HEK293 (cell line): ENCODE data around the gene CTBP2.

Source experiments
- CTCF ChIA-PET: fragments of 350-600 bp; formaldehyde crosslinking; extraction: SDS; loops from one replicate; lab custom pipeline; 2021; ENCODE audit warnings: antibody characterized with exemption; lab: Yijun Ruan, JAX
- POLR2A ChIA-PET: fragments of 300-600 bp; formaldehyde crosslinking; extraction: SDS; loops from one replicate; lab custom pipeline; 2020; ENCODE audit warnings: antibody characterized with exemption, inconsistent platforms; lab: Yijun Ruan, JAX
- H3K27ac ChIP-seq: fragments of 200-500 bp; sonication (Bioruptor generic); 2 replicates; pipeline ENCODE4 v1.5.1; 2014; ENCODE audit warnings: low read depth, low read length, control low read depth, inconsistent platforms; ENCODE audit errors: extremely low read depth
- H3K36me3 ChIP-seq, 2 experiments: fragments of 200-500 bp in 1 of 2; sonication (Bioruptor generic) in 1 of 2; 1 replicate in 1 of 2; 2 replicates in 1 of 2; pipeline ENCODE4 v1.5.1; 2014 to 2017; ENCODE audit warnings: inconsistent platforms in 2 of 2, low read length in 2 of 2; ENCODE audit not compliant: control insufficient read depth in 2 of 2, insufficient read depth in 1 of 2
- H3K4me1 ChIP-seq: fragments of 200-500 bp; sonication (Bioruptor generic); 2 replicates; pipeline ENCODE4 v1.5.1; 2014; ENCODE audit warnings: mild to moderate bottlenecking, low read length, inconsistent platforms; ENCODE audit not compliant: control insufficient read depth, insufficient read depth
- H3K4me3 ChIP-seq: 2 replicates; pipeline ENCODE4 v1.5.1; 2011; ENCODE audit warnings: low read depth, mild to moderate bottlenecking, control low read depth, low read length, moderate library complexity
- H3K9me3 ChIP-seq: fragments of 200-500 bp; sonication (Bioruptor generic); 2 replicates; pipeline ENCODE4 v1.5.1; 2014; ENCODE audit warnings: low read depth, low read length, inconsistent platforms; ENCODE audit not compliant: control insufficient read depth, insufficient read depth
- ELK4 ChIP-seq: IDR thresholded peaks from 2 replicates; pipeline ENCODE4 v1.6.1; 2011; ENCODE audit warnings: mild to moderate bottlenecking, low read depth, low read length, borderline replicate concordance
- KLF9 ChIP-seq: fragments of 450-650 bp; formaldehyde crosslinking; IDR thresholded peaks from 2 replicates; pipeline ENCODE4 v1.5.1; 2016; ENCODE audit warnings: missing biosample characterization, missing genetic modification characterization, low read depth
- OSR2 ChIP-seq: fragments of 450-650 bp; formaldehyde crosslinking; IDR thresholded peaks from 2 replicates; pipeline ENCODE4 v1.5.1; 2016; ENCODE audit warnings: missing biosample characterization, missing genetic modification characterization
- PRDM1 ChIP-seq: fragments of 450-650 bp; formaldehyde crosslinking; IDR thresholded peaks from 2 replicates; pipeline ENCODE4; 2016; ENCODE audit warnings: missing biosample characterization, missing genetic modification characterization
- WT1 ChIP-seq: fragments of 450-650 bp; formaldehyde crosslinking; IDR thresholded peaks from 2 replicates; pipeline ENCODE4 v1.5.1; 2016; ENCODE audit warnings: missing biosample characterization, missing genetic modification characterization
- ZBTB49 ChIP-seq: fragments of 450-650 bp; formaldehyde crosslinking; IDR thresholded peaks from 2 replicates; pipeline ENCODE4 v1.5.1; 2016; ENCODE audit warnings: missing biosample characterization, missing genetic modification characterization, low read depth
- ZFP3 ChIP-seq: fragments of 450-650 bp; formaldehyde crosslinking; IDR thresholded peaks from 2 replicates; pipeline ENCODE4 v1.5.1; 2016; ENCODE audit warnings: low read depth, missing biosample characterization, missing genetic modification characterization
- ZNF221 ChIP-seq: fragments of 450-650 bp; formaldehyde crosslinking; IDR thresholded peaks from 2 replicates; pipeline ENCODE4 v1.5.1; 2017; ENCODE audit warnings: missing biosample characterization, missing genetic modification characterization, borderline replicate concordance
- ZNF223 ChIP-seq: fragments of 450-650 bp; formaldehyde crosslinking; IDR thresholded peaks from 2 replicates; pipeline ENCODE4 v1.5.1; 2016; ENCODE audit warnings: missing biosample characterization, missing genetic modification characterization
- ZNF24 ChIP-seq: fragments of 450-650 bp; formaldehyde crosslinking; IDR thresholded peaks from 2 replicates; pipeline ENCODE4 v1.5.1; 2016; ENCODE audit warnings: missing biosample characterization, missing genetic modification characterization
- ZNF274 ChIP-seq, 2 experiments: fragments of 200-500 bp in 1 of 2; fragments of 450-650 bp in 1 of 2; sonication (Bioruptor generic) in 1 of 2; formaldehyde crosslinking in 1 of 2; IDR thresholded peaks; 2 replicates each; pipeline versions ENCODE4 v1.5.1 to v1.6.1; 2014 to 2016; ENCODE audit warnings: borderline replicate concordance in 1 of 2, inconsistent platforms in 1 of 2, low read length in 1 of 2, missing biosample characterization in 1 of 2, missing genetic modification characterization in 1 of 2
- ZNF280C ChIP-seq: fragments of 450-650 bp; formaldehyde crosslinking; IDR thresholded peaks from 2 replicates; pipeline ENCODE4 v1.5.1; 2016; ENCODE audit warnings: missing biosample characterization, missing genetic modification characterization
- ZNF354C ChIP-seq: fragments of 450-650 bp; formaldehyde crosslinking; IDR thresholded peaks from 2 replicates; pipeline ENCODE4 v1.5.1; 2016; ENCODE audit warnings: missing biosample characterization, missing genetic modification characterization, low read depth, borderline replicate concordance
- ZNF366 ChIP-seq: fragments of 450-650 bp; formaldehyde crosslinking; conservative IDR thresholded peaks from 2 replicates; pipeline ENCODE4 v1.5.1; 2016; ENCODE audit warnings: missing biosample characterization, missing genetic modification characterization
- ZNF416 ChIP-seq: fragments of 450-650 bp; formaldehyde crosslinking; IDR thresholded peaks from 2 replicates; pipeline ENCODE4 v1.5.1; 2016; ENCODE audit warnings: missing biosample characterization, missing genetic modification characterization
- ZNF449 ChIP-seq: fragments of 450-650 bp; formaldehyde crosslinking; IDR thresholded peaks from 2 replicates; pipeline ENCODE4 v1.5.1; 2017; ENCODE audit warnings: missing biosample characterization, mild to moderate bottlenecking, missing genetic modification characterization, moderate library complexity
- ZNF621 ChIP-seq: fragments of 450-650 bp; formaldehyde crosslinking; IDR thresholded peaks from 2 replicates; pipeline ENCODE4 v1.5.1; 2017; ENCODE audit warnings: missing biosample characterization, missing genetic modification characterization
- ZNF623 ChIP-seq: fragments of 450-650 bp; formaldehyde crosslinking; IDR thresholded peaks from 2 replicates; pipeline ENCODE4 v1.5.1; 2016; ENCODE audit warnings: missing biosample characterization, missing genetic modification characterization
- ZNF692 ChIP-seq: fragments of 450-650 bp; formaldehyde crosslinking; IDR thresholded peaks from 2 replicates; pipeline ENCODE4 v1.5.1; 2016; ENCODE audit warnings: missing biosample characterization, missing genetic modification characterization
- ZNF76 ChIP-seq: fragments of 450-650 bp; formaldehyde crosslinking; IDR thresholded peaks from 2 replicates; pipeline ENCODE4; 2016; ENCODE audit warnings: low read depth, missing biosample characterization, missing genetic modification characterization, borderline replicate concordance
- ZSCAN18 ChIP-seq: fragments of 450-650 bp; formaldehyde crosslinking; IDR thresholded peaks from 2 replicates; pipeline ENCODE4 v1.5.1; 2016; ENCODE audit warnings: missing biosample characterization, missing genetic modification characterization
- ZSCAN4 ChIP-seq: fragments of 450-650 bp; formaldehyde crosslinking; IDR thresholded peaks from 2 replicates; pipeline ENCODE4 v1.5.1; 2017; ENCODE audit warnings: missing biosample characterization, missing genetic modification characterization

The CTBP2 gene

GRCh38 chr10:125130916-125131315 is 29.4 kb downstream of the CTBP2 start (continued):
- no peak for TF ChIP-seq ZNF280C (tag by site-specific recombination)
- TF ChIP-seq ZNF623 (tag by site-specific recombination), result no peak
- no peak for TF ChIP-seq OSR2 (tag by site-specific recombination)
- TF ChIP-seq, all 188 proteins: peak for 0

- H3K36me3 ChIP-seq, result peaks cover 0 to 67% of the 10 kb centered on the region in 2 experiments; a peak in 2 of 3 replicates
- H3K27ac ChIP-seq, result no peak overlapping the region
- H3K4me3 ChIP-seq, result no peak overlapping the region
- no peaks in the 10 kb centered on the region for H3K4me1 ChIP-seq
- ChIA-PET POLR2A (no interaction called here), CTCF (no interaction called here)
- no peaks in the 10 kb centered on the region for H3K9me3 ChIP-seq
- no peak for TF ChIP-seq ZNF449 (tag by site-specific recombination)
- no peak for TF ChIP-seq ZNF354C (tag by site-specific recombination)
- no peak for TF ChIP-seq WT1 (tag by site-specific recombination)
- TF ChIP-seq ZNF621 (tag by site-specific recombination), result no peak
- no peak for TF ChIP-seq ZNF274 (IDR thresholded peaks at IDR 0.05; ENCODE audit: low read length)
- no peak for TF ChIP-seq ZNF274 (tag by site-specific recombination; IDR thresholded peaks at IDR 0.05; ENCODE audit: borderline replicate concordance)
- no peak for TF ChIP-seq ZNF221 (tag by site-specific recombination)
- TF ChIP-seq ZNF76 (tag by site-specific recombination), result no peak
- no peak for TF ChIP-seq ZNF366 (tag by site-specific recombination)
- no peak for TF ChIP-seq ZSCAN18
- no peak for TF ChIP-seq ZNF416 (tag by site-specific recombination)
- no peak for TF ChIP-seq ELK4
- no peak for TF ChIP-seq ZNF223
These were observed 30.1 kb downstream of the CTBP2 start for GRCh38 chr10:125130260-125130659.

- Histone ChIP-seq H3K36me3 (peaks cover 0 to 65% of the 10 kb centered on the region in 2 experiments; a peak in 2 of 3 replicates), H3K27ac (no peak overlapping the region), H3K4me1 (no peaks in the 10 kb centered on the region), H3K4me3 (no peak overlapping the region), H3K9me3 (no peaks in the 10 kb centered on the region)
- POLR2A ChIA-PET, result interaction anchor here (0.7 to 1.2 kb wide), 2 partner anchors 13 to 15 kb away, joined by 3 read pairs; no protein-coding TSS in a partner anchor
- CTCF ChIA-PET, result interaction anchor here (1.8 kb wide), 1 partner anchor 81 kb away, joined by 7 read pairs; no protein-coding TSS in a partner anchor
- TF ChIP-seq ZFP3 (tag by site-specific recombination), result no peak
- TF ChIP-seq ZSCAN4 (tag by site-specific recombination), result no peak
- no peak for TF ChIP-seq KLF9 (tag by site-specific recombination)
- no peak for TF ChIP-seq ZBTB49 (tag by site-specific recombination)
- TF ChIP-seq PRDM1, result no peak
- no peak for TF ChIP-seq ZNF24 (tag by site-specific recombination)
- TF ChIP-seq ZNF692 (tag by site-specific recombination), result no peak
These were observed 31.3 kb downstream of the CTBP2 start for GRCh38 chr10:125129076-125129458.
